WTC11 (cell line): ENCODE results near the gene KCTD2. TPM values are rescaled to one million over a fixed set of nuclear protein-coding genes. Genes with fewer than 3 reads are reported as not detected.

Source experiments
- ATAC-seq: fragments of 200-7000 bp; cut with Tn5 transposase; 2 replicates; pipeline ENCODE4 v1.10.0; 2021; ENCODE audit warnings: mild to moderate bottlenecking, moderate library complexity
- CTCF ChIA-PET: fragments of 300-600 bp; sonication (Branson Sonifier 250); formaldehyde crosslinking; loops from one replicate; lab custom pipeline; 2021; ENCODE audit warnings: antibody characterized with exemption; lab: Charles Lee
- POLR2A ChIA-PET: fragments of 350-600 bp; sonication (Branson Sonifier 250); formaldehyde crosslinking; loops from one replicate; lab custom pipeline; 2021; ENCODE audit warnings: antibody characterized with exemption; lab: Charles Lee
- DNase-seq: peaks from one replicate; pipeline ENCODE4 v3.0.0; 2021; ENCODE audit warnings: low spot score
- H3K27ac Mint-ChIP-seq: 2 replicates; pipeline ENCODE4 v1.8.0; 2021; ENCODE audit warnings: mixed read lengths
- H3K27me3 Mint-ChIP-seq: 2 replicates; pipeline ENCODE4 v1.8.0; 2021; ENCODE audit warnings: low read depth, mild to moderate bottlenecking, moderate library complexity, mixed read lengths
- H3K36me3 Mint-ChIP-seq: 2 replicates; pipeline ENCODE4 v1.8.0; 2021; ENCODE audit warnings: mixed read lengths
- H3K4me1 Mint-ChIP-seq: 2 replicates; pipeline ENCODE4 v1.8.0; 2022; ENCODE audit warnings: mixed read lengths
- H3K4me3 Mint-ChIP-seq: 2 replicates; pipeline ENCODE4 v1.8.0; 2021; ENCODE audit warnings: mild to moderate bottlenecking, moderate library complexity, mixed read lengths
- H3K9me3 Mint-ChIP-seq: 2 replicates; pipeline ENCODE4 v1.8.0; 2021; ENCODE audit warnings: mixed read lengths
- CTCF ChIP-seq: fragments of 200-600 bp; IDR thresholded peaks from 2 replicates; pipeline ENCODE4 v1.8.0; 2022; ENCODE audit warnings: antibody characterized with exemption
- ERG ChIP-seq: fragments of 250-450 bp; sonication (Bioruptor Pico); IDR thresholded peaks from 2 replicates; pipeline ENCODE4 v1.8.0; 2021; ENCODE audit warnings: mild to moderate bottlenecking
- GTF2I ChIP-seq: fragments of 250-450 bp; sonication (Bioruptor Pico); conservative IDR thresholded peaks from 2 replicates; pipeline ENCODE4 v1.4.0; 2021; ENCODE audit warnings: mild to moderate bottlenecking
- JAZF1 ChIP-seq: fragments of 250-450 bp; sonication (Bioruptor Pico); IDR thresholded peaks from 2 replicates; pipeline ENCODE4 v1.9.0; 2021; ENCODE audit warnings: moderate library complexity, mild to moderate bottlenecking, inconsistent platforms
- NFE2L1 ChIP-seq: sonication (generic); formaldehyde crosslinking; IDR thresholded peaks from 2 replicates; pipeline ENCODE4 v1.8.1; 2023; ENCODE audit warnings: missing genetic modification reagents
- SMAD4 ChIP-seq: sonication (generic); formaldehyde crosslinking; IDR thresholded peaks from 2 replicates; pipeline ENCODE4 v1.8.0; 2022; ENCODE audit warnings: mild to moderate bottlenecking, missing genetic modification reagents
- TCF7 ChIP-seq: sonication (generic); formaldehyde crosslinking; IDR thresholded peaks from 2 replicates; pipeline ENCODE4 v1.8.0; 2022; ENCODE audit warnings: mild to moderate bottlenecking, low read depth, missing genetic modification reagents, moderate library complexity
- total RNA-seq: library from RNA; stranded (reverse); gene quantifications from 3 replicates; pipeline ENCODE4 v1.2.3, GENCODE V29; 2021
- TF ChIP-seq, protein P1 (sequence below): sonication (generic); formaldehyde crosslinking; IDR thresholded peaks from 2 replicates; pipeline ENCODE4 v1.8.0; 2022; ENCODE audit warnings: mild to moderate bottlenecking, missing genetic modification reagents
- TF ChIP-seq, protein P2 (sequence below): sonication (generic); formaldehyde crosslinking; conservative IDR thresholded peaks from 2 replicates; pipeline ENCODE4 v1.8.1; 2023; ENCODE audit warnings: mild to moderate bottlenecking, low read depth, missing genetic modification reagents, moderate library complexity

The KCTD2 gene
- total RNA-seq, 1 experiment from 2014 or later, result 31.3 TPM

- no peak for TF ChIP-seq GTF2I (CRISPR knock-in tag)
- TF ChIP-seq CTCF, result peak; percentile 98
- H3K27ac Mint-ChIP-seq, result peak overlapping the region; percentile 88
- CTCF ChIA-PET, result interaction anchor here (0.6 to 4.1 kb wide), 75 partner anchors 9 to 769 kb away, joined by 3 to 84 read pairs (median 6); partner anchors contain the start of genes ATP5PD, CDR2L, FDXR and GGA3
Measured at GRCh38 chr17:75113798-75114551, 67.0 kb downstream of the KCTD2 start.

GRCh38 chr17:75114552-75115314 lies 67.7 kb downstream of the KCTD2 start:
- no peak overlapping the region for H3K4me3 Mint-ChIP-seq

More at GRCh38 chr17:75113798-75114551, 67.0 kb downstream of the KCTD2 start:
- H3K4me3 Mint-ChIP-seq, result no peak overlapping the region
- ATAC-seq, result peak; percentile 51
- peaks cover 15% of the 10 kb centered on the region for H3K4me1 Mint-ChIP-seq
- H3K9me3 Mint-ChIP-seq, result no peaks in the 10 kb centered on the region
- peak; percentile 93 for DNase-seq
- H3K36me3 Mint-ChIP-seq, result peaks cover 15% of the 10 kb centered on the region
- H3K27me3 Mint-ChIP-seq, result no peaks in the 10 kb centered on the region
- POLR2A ChIA-PET, result interaction anchor here (0.5 to 1.6 kb wide), 13 partner anchors 8 to 743 kb away, joined by 3 to 8 read pairs (median 4); partner anchors contain the start of genes JPT1, MRPL58, NT5C and NUP85

More at GRCh38 chr17:75114552-75115314, 67.7 kb downstream of the KCTD2 start:
- ChIA-PET CTCF (interaction anchor here (0.6 to 4.1 kb wide), 68 partner anchors 9 to 768 kb away, joined by 3 to 84 read pairs (median 7); partner anchors contain the start of genes ATP5PD, CDR2L, FDXR and GGA3), POLR2A (interaction anchor here (0.6 to 1.6 kb wide), 9 partner anchors 11 to 742 kb away, joined by 3 to 8 read pairs (median 4); partner anchors contain the start of genes JPT1, MRPL58, NT5C and NUP85)
- peaks cover 15% of the 10 kb centered on the region for H3K36me3 Mint-ChIP-seq
- no peaks in the 10 kb centered on the region for H3K27me3 Mint-ChIP-seq
- peak overlapping the region; percentile 88 for H3K27ac Mint-ChIP-seq
- H3K4me1 Mint-ChIP-seq, result peaks cover 15% of the 10 kb centered on the region
- no peak for ATAC-seq
- no peak for DNase-seq
- TF ChIP-seq ERG (CRISPR knock-in tag) (no peak), JAZF1 (CRISPR knock-in tag) (no peak), SMAD4 (CRISPR knock-in tag) (no peak), NFE2L1 (CRISPR knock-in tag) (no peak), TCF7 (CRISPR knock-in tag) (no peak)
- TF ChIP-seq, protein P1, sequence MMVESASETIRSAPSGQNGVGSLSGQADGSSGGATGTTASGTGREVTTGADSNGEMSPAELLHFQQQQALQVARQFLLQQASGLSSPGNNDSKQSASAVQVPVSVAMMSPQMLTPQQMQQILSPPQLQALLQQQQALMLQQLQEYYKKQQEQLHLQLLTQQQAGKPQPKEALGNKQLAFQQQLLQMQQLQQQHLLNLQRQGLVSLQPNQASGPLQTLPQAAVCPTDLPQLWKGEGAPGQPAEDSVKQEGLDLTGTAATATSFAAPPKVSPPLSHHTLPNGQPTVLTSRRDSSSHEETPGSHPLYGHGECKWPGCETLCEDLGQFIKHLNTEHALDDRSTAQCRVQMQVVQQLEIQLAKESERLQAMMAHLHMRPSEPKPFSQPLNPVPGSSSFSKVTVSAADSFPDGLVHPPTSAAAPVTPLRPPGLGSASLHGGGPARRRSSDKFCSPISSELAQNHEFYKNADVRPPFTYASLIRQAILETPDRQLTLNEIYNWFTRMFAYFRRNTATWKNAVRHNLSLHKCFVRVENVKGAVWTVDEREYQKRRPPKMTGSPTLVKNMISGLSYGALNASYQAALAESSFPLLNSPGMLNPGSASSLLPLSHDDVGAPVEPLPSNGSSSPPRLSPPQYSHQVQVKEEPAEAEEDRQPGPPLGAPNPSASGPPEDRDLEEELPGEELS (CRISPR knock-in tag), result no peak
- TF ChIP-seq, protein P2, sequence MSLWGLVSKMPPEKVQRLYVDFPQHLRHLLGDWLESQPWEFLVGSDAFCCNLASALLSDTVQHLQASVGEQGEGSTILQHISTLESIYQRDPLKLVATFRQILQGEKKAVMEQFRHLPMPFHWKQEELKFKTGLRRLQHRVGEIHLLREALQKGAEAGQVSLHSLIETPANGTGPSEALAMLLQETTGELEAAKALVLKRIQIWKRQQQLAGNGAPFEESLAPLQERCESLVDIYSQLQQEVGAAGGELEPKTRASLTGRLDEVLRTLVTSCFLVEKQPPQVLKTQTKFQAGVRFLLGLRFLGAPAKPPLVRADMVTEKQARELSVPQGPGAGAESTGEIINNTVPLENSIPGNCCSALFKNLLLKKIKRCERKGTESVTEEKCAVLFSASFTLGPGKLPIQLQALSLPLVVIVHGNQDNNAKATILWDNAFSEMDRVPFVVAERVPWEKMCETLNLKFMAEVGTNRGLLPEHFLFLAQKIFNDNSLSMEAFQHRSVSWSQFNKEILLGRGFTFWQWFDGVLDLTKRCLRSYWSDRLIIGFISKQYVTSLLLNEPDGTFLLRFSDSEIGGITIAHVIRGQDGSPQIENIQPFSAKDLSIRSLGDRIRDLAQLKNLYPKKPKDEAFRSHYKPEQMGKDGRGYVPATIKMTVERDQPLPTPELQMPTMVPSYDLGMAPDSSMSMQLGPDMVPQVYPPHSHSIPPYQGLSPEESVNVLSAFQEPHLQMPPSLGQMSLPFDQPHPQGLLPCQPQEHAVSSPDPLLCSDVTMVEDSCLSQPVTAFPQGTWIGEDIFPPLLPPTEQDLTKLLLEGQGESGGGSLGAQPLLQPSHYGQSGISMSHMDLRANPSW (CRISPR knock-in tag), result no peak
- no peaks in the 10 kb centered on the region for H3K9me3 Mint-ChIP-seq

Other genes with a start within 250 kb of the KCTD2 start
- gene GRIN2C, start 187.3 kb upstream of the KCTD2 start, total RNA-seq, result 0.14 to 0.31 TPM (median 0.23 TPM) in 3 replicates
- 46.5 to 52.8 TPM (median 49.7 TPM) in 3 replicates for gene FDXR, start 174.2 kb upstream of the KCTD2 start, total RNA-seq
- gene FADS6, start 153.6 kb upstream of the KCTD2 start, total RNA-seq, result 1.1 to 2.2 TPM (median 1.2 TPM) in 3 replicates
- 1.9 to 2.9 TPM (median 2.6 TPM) in 3 replicates for gene USH1G, start 124.0 kb upstream of the KCTD2 start, total RNA-seq
- gene OTOP2, start 123.0 kb upstream of the KCTD2 start, total RNA-seq, result not detected in 3 replicates
- not detected in 3 replicates for gene OTOP3, start 111.3 kb upstream of the KCTD2 start, total RNA-seq
- gene HID1, start 74.5 kb upstream of the KCTD2 start, total RNA-seq, result 16.7 to 19.4 TPM (median 19.3 TPM) in 3 replicates
- 28.6 to 31.3 TPM (median 31.0 TPM) in 3 replicates for gene CDR2L, start 59.6 kb upstream of the KCTD2 start, total RNA-seq
- 41.8 to 43.7 TPM (median 41.9 TPM) in 3 replicates for gene MRPL58, start 34.6 kb upstream of the KCTD2 start, total RNA-seq
- gene ATP5PD, start 256 bp upstream of the KCTD2 start, total RNA-seq, result 383 to 427 TPM (median 419 TPM) in 3 replicates
- gene SLC16A5, start 40.7 kb downstream of the KCTD2 start, total RNA-seq, result 32.4 to 33.5 TPM (median 33.1 TPM) in 3 replicates
- gene ARMC7, start 62.7 kb downstream of the KCTD2 start, total RNA-seq, result 13.2 to 15.9 TPM (median 14.8 TPM) in 3 replicates
- 91.0 to 102 TPM (median 96.9 TPM) in 3 replicates for gene NT5C, start 84.5 kb downstream of the KCTD2 start, total RNA-seq
- 289 to 341 TPM (median 300 TPM) in 3 replicates for gene JPT1, start 107.3 kb downstream of the KCTD2 start, total RNA-seq
- gene SUMO2, start 135.7 kb downstream of the KCTD2 start, total RNA-seq, result 650 to 764 TPM (median 757 TPM) in 3 replicates
- gene NUP85, start 158.5 kb downstream of the KCTD2 start, total RNA-seq, result 89.7 to 109 TPM (median 95.1 TPM) in 3 replicates
- gene GGA3, start 214.4 kb downstream of the KCTD2 start, total RNA-seq, result 54.5 to 66.9 TPM (median 62.7 TPM) in 3 replicates
- 85.8 to 94.7 TPM (median 87.5 TPM) in 3 replicates for gene MRPS7, start 214.7 kb downstream of the KCTD2 start, total RNA-seq
- 21.6 to 29.2 TPM (median 28.5 TPM) in 3 replicates for gene MIF4GD, start 224.0 kb downstream of the KCTD2 start, total RNA-seq
- gene SLC25A19, start 242.2 kb downstream of the KCTD2 start, total RNA-seq, result 22.6 to 27.7 TPM (median 23.0 TPM) in 3 replicates